WI38 (cell line): Measurements from ENCODE around the gene DELE1.
A peak's percentile ranks its signal among the peaks of the same experiment; 100 is the strongest.

Experiments
- H3K4me3 ChIP-seq: 2 replicates; pipeline ENCODE4 v1.5.1; 2011; ENCODE audit warnings: low read depth, mild to moderate bottlenecking, control low read depth, low read length
- TF ChIP-seq, protein P1 (sequence below): IDR thresholded peaks from 2 replicates; pipeline ENCODE4 v1.5.1; 2012; ENCODE audit warnings: low read depth, mild to moderate bottlenecking, control low read depth, low read length

The DELE1 gene

GRCh38 chr5:141951332-141951781 is 27.7 kb downstream of the DELE1 start:
- no peak overlapping the region for H3K4me3 ChIP-seq
- TF ChIP-seq, protein P1, sequence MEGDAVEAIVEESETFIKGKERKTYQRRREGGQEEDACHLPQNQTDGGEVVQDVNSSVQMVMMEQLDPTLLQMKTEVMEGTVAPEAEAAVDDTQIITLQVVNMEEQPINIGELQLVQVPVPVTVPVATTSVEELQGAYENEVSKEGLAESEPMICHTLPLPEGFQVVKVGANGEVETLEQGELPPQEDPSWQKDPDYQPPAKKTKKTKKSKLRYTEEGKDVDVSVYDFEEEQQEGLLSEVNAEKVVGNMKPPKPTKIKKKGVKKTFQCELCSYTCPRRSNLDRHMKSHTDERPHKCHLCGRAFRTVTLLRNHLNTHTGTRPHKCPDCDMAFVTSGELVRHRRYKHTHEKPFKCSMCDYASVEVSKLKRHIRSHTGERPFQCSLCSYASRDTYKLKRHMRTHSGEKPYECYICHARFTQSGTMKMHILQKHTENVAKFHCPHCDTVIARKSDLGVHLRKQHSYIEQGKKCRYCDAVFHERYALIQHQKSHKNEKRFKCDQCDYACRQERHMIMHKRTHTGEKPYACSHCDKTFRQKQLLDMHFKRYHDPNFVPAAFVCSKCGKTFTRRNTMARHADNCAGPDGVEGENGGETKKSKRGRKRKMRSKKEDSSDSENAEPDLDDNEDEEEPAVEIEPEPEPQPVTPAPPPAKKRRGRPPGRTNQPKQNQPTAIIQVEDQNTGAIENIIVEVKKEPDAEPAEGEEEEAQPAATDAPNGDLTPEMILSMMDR, result 0 out of 2 replicates have a peak, but pooled peaks have one; percentile 28

DNA sequence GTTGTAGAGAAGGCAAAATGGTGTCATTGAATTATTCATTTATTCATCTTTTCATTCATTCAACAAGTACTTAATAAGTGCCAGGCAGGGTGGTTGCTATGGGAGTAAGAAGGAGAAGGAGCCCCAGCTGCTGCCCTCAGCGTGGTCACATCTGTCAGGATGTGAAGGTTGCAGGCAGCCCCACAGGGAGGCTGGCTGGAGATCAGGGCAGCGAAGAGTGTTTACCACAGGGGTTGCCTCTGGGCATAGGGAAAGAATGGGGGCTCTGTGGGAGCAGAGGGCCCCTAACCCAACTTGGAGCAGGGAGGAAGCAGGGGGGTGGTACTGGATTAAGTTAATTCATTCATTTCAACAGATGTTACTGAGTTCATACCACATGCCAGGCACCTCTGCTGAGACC is 28.3 kb downstream of the DELE1 start:
- TF ChIP-seq, protein P1, result no peak
- no peak overlapping the region for H3K4me3 ChIP-seq

- TF ChIP-seq, protein P1, result no peak
- no peak overlapping the region for H3K4me3 ChIP-seq
Measured at GRCh38 chr5:141954194-141954593, 30.5 kb downstream of the DELE1 start.

GRCh38 chr5:141957367-141957996 is 33.8 kb downstream of the DELE1 start:
- H3K4me3 ChIP-seq, result no peak overlapping the region

GRCh38 chr5:141958113-141958512 is 34.4 kb downstream of the DELE1 start, which contains the start of gene PCDH12:
Gene PCDH12, minus strand, starts transcription at chr5:141958202. Its CDS starts 351 bp downstream, at chr5:141957851.
- TF ChIP-seq, protein P1, result no peak
- no peak within 1 kb of the TSS for H3K4me3 ChIP-seq

More at GRCh38 chr5:141957367-141957996, 33.8 kb downstream of the DELE1 start:
- TF ChIP-seq, protein P1, result no peak

DNA sequence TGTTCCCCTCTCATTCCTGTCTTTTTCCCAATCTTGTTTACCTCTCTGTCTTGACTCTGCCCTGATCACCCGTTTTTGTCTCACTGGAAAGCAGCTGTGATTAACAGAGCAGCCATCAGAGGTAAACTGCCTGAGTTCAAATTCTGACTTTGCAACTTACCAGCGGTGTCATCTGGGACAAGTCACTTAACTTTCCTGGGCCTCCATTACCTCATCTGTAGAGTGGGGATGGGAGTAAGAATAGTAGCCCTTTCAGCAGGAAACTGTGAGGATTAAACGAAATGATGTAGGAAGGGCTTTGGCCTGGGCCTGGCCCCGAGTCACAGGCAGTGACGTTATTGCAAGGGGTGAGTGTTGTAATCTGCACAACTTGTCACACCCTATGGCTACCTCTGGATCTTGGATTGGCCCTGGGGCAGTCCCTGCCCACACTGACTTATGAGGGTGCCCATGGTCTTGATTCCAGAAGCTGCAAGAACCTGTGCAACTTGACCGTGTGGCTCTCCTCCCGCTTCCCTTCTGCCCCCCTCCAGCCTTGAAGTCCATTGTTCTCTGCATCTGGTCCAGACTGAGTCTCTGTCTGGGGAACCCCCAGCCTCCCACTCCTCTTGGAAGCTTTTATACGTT is 35.0 kb downstream of the DELE1 start:
- H3K4me3 ChIP-seq, result no peak overlapping the region

DNA sequence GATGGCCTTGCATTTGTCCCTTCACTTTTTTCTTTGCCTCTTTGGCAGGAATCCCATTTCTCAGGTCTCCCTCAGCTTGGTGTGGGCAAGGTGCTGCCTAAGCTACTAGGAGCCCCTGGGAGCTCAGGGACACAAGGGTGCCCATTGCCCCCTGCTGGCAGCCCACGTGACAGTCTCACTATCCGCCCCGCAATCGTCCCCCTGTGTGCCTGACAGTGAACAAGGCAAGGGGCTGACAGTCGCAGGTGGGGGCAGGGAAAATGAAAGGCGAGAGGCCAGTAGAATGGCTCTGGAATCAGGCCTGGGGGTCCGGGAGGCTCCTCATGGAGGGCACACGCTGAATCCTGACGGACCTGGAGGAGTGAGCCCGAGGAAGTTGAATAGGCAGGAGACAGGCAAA is 36.3 kb downstream of the DELE1 start:
- TF ChIP-seq, protein P1, result 0 out of 2 replicates have a peak, but pooled peaks have one; percentile 30
- H3K4me3 ChIP-seq, result no peak overlapping the region

More for the DNA sequence above, 35.0 kb downstream of the DELE1 start:
- TF ChIP-seq, protein P1, result no peak
